HG02970 (cell line): ENCODE data around the gene CHMP2B.
A peak's percentile ranks its signal among the peaks of the same experiment; 100 is the strongest.
"Not testable (repeated sequence)": the region's sequence is repeated elsewhere in the genome, so short reads cannot be mapped to it uniquely, and the experiment has no call there.

Experiments
- ATAC-seq: cut with Tn5 transposase; IDR thresholded peaks from one replicate; pipeline ENCODE4 v1.9.1; 2021; ENCODE audit warnings: mild to moderate bottlenecking, moderate library complexity, moderate number of reproducible peaks; ENCODE audit not compliant: unreplicated experiment, low FRiP score

The CHMP2B gene

DNA sequence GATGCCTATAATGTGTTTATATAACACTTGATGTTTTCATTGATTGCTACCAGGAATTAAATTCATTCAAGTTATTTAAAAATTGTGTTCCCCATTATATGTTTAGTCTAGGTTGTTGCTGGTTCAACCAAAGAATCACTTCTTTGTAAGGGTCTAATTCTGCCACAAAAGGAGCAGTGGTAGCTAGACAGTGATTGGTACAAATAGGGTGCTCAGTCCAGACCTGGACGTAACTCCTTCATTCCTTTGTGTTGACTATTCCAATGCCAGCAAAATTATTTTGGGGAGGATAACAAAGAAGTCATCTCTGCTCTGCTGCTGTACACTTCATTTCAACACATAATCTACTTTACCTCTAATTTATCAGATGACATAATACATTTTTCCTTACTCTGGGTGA is 1.2 kb downstream of the CHMP2B start:
- ATAC-seq = no peak

DNA sequence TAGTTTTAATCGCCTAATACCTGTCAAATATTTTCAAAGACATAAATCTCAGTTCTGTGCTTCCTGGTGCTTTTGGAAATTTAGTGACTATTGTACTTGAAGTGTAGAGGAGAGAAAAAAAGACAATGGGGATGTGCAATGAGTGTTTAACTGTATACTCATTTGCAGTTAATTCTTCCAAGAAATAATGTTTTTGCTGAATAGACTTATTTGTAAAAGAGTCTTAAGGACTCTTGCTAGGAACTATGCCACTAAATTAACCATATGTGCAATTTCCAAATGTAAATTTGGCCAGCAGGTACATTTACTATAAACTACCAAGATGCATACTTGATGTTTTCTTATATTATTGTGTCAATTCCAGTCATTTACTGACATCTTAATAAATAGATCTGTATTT is 2.0 kb downstream of the CHMP2B start:
- ATAC-seq = no peak

- no peak for ATAC-seq
Measured at GRCh38 chr3:87233805-87234204, 6.7 kb downstream of the CHMP2B start.

DNA sequence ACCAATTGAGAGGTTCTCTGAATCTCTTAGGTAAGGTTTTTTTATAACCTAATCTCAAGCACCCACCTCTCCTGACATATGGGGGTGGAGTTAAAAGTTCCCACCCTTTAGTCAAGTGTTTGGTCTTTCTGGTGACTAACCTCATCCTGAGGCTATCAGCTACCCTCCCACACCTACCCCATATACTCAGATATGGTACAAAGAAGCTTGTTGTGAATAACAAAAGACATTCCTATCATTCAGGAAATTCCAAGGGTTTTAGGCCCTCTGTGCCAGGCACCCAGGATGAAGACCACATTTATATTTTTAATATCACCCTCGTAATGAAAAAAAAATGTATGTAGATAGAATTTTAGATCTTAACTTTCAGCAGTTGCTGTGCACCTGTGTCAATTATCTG is 9.0 kb downstream of the CHMP2B start:
- ATAC-seq = no peak

GRCh38 chr3:87246662-87247429 is 19.7 kb downstream of the CHMP2B start:
- no peak for ATAC-seq

- ATAC-seq = no peak
Measured at GRCh38 chr3:87247430-87247773, 20.3 kb downstream of the CHMP2B start.

GRCh38 chr3:87248231-87248630 is 21.1 kb downstream of the CHMP2B start:
- not testable (repeated sequence) for ATAC-seq

DNA sequence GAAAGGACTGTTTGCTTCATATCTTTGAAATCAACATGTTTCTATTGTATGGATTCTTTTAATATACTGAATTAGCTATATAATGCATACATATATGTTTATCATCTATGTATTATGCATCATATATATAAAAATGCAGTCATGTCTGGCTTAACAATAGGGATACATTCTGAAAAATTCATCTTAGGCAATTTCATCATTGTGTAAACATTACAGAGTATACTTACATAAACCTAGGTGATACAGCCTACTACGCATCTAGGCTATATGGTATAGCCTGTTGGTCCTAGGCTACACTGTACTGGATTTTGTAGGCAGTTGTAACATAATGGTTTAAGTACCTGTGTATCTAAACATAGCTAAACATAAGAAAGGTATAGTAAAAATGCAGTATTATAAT is 21.7 kb downstream of the CHMP2B start:
- no peak for ATAC-seq

DNA sequence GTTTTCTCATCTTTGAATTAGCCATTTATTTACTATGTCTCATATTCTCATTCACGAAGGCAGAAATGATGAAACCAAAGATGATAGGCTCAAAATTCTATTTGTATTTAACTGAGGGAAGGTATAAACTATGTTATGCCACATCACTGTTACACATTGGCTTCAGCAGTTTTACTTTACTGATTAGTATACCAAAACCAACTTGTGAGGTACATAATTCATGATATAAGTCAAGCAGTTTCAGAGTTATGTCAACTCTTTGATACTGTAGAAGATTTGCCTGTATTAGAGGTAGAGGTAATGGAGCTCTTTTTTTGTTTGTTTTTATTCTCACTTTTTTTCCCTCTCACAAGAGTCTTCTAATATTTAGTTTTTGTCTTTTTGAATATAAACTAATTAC is 22.9 kb downstream of the CHMP2B start:
- no peak for ATAC-seq

GRCh38 chr3:87260270-87260669 is 33.2 kb downstream of the CHMP2B start:
- no peak for ATAC-seq

DNA sequence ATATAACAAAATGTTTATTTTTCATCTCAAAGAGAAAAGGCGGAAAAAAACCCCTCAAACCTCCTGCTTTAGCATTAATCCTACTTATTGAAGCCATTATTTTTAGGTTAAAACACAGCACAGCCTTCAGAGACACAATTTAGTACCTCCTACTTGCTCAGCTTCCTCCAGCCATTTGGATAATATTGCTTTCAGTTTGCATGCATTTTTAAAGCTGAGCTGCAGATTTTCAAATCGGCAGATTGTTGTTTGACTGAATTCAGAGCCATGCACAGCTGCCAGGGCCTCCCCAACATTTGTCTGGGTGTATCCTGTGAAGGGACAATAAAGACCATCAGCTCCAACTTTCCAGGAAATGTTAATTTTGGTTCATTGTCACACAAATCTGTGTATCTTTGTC is 34.8 kb downstream of the CHMP2B start:
- no peak for ATAC-seq

DNA sequence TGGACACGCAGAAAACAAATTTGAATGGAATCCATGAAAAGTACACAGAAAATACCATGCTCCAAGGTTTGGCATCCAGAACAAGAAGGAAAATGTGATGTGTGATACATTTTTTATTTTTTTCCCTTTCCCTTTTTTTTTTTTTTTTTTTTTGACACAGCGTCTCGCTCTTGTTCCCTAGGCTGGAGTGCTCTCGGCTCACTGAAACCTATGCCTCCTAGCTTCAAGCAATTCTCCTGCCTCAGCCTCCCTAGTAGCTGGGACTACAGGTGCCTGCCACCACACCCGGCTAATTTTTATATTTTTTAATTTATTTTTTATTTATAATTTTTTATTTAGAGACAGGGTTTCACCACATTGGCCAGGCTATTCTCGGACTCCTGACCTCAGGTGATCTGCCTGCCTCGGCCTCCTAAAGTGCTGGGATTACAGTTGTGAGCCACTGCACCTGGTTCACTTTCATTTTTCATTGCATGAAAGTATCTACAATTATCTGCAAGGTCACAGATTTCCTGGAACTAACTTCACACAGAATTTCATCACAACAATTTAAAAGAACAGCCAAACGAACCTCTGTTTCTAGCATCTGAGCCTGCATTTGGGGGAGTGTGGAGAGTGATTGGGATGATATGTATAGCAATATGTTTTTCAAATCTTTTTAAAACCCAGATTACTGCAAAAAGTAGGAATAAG is 41.0 kb downstream of the CHMP2B start:
- ATAC-seq = no peak

DNA sequence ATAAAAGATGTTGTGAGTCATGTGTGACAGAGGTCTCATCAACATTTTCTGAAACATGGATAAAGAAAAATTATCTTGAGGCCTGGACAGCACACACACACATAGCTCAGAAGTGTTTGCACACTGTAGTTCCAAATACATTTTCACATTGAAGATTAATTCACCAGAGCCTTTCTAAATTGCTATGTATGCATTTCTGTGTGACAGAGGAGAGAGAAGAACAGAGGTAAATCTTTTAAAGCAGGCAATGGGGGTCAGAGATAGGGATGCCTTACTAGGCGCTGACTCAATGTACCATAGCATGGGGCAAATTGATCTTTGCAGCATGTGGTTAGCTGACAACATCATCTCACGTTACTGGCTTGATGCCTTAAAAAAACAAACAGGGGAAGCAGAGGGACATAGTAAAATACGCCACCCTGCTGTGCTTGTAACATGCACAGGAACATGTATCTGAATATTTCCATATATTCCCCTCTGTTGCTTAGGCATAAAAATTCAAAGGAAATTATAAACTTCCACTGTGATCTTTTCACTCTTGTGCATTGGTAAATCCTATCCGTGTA is 41.6 kb downstream of the CHMP2B start:
- ATAC-seq = no peak

GRCh38 chr3:87269723-87270122 is 42.6 kb downstream of the CHMP2B start:
- ATAC-seq = no peak

- no peak for ATAC-seq
Measured at GRCh38 chr3:87270908-87271700, 44.0 kb downstream of the CHMP2B start.

DNA sequence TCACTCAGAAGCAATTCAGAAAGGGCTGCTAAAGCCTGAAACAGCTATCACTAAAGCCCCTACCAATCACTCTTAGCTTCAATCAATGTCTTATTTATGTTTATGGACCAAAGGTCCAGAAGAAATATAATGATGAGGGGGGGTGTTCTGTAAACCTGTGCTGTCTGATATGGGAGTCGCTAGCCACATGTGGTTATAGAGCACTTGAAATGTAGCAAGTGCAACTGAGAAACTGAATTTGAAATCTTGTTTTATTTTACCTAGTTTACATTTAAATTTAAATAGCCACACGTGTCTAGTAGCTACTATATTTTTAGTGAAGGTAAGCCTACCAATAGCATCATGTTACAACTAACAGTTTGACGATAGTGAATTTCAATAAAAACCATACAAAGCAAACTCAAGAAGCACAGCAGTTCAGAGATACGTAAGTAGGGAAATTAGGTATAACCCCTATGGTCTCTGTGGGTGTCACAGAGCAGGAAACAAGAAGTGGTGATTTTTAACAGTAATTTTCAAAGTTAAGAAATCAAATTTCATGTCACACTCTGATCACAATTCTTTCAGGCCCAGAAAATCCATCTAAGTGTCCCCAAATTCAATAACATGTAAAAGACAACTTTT is 45.7 kb downstream of the CHMP2B start:
- peak; percentile 82 for ATAC-seq

- no peak for ATAC-seq
Measured at GRCh38 chr3:87276484-87276883, 49.4 kb downstream of the CHMP2B start, which contains the start of gene POU1F1. TSS of gene POU1F1 (minus strand) at chr3:87276584. CDS start at chr3:87276462, 122 bp downstream.

GRCh38 chr3:87287011-87287410 is 59.9 kb downstream of the CHMP2B start:
- ATAC-seq = no peak

DNA sequence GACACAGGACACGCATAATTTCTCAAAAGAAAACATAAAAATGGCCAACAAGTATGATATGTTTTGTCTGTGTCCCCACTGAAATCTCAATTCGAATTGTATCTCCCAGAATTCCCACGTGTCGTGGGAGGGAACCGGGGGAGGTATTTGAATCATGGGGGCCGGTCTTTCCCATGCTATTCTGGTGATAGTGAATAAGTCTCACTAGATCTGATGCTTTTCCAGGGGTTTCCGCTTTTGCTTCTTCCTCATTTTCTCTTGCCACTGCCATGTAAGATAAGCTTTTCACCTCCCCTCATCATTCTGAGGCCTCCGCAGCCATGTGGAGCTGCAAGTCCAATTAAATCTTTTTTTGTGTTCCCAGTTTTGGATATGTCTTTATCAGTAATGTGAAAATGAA is 61.3 kb downstream of the CHMP2B start:
- no peak for ATAC-seq

DNA sequence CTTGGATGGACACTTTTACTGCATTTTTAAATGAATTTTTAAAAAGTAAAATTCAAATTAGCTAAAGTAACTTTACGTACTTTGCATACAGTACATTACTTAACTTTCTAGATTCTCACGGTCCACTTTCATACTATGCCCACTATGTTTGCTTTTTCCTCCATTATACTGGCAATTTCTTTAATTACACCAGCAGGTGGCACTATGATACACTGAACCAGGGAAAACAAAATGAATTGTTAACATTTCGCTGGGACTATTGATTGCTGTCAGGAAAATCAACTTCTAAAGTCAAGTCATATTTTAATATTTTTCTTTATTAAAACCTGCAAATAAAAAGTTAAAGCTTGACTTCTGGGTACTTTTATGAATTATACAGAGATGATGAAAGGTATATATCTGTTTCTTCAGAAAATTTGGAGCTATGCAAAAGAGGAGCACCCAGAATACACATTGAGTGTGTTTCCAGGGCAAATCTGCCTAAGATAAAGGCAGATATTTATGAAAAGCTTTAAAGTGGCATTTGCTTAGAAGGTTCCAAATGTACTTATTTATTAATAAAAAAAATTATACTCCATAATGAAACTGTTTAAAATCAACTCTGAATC is 71.1 kb downstream of the CHMP2B start:
- no peak for ATAC-seq
